ENCODE results near the gene LRRC10B. TPM values are rescaled to one million over a fixed set of nuclear protein-coding genes. Genes with fewer than 3 reads are reported as not detected.
A peak's percentile ranks its signal among the peaks of the same experiment; 100 is the strongest.

LRRC10B gene
- total and polyA plus RNA-seq, 2 of the 8 experiments (the other 6 are each of a cell fraction or from before 2014, with no cell fraction given): 0.47 to 0.71 TPM

- FAIRE-seq (no peak), DNase-seq (ENCODE audit: low read depth in 1 of 2, low spot score in 2 of 2) (no peak)
- peaks cover 13 to 43% (median 40%) of the 10 kb centered on the region in 4 experiments for H3K27me3 ChIP-seq (replicated peaks in 1 of 4; ENCODE audit: control insufficient read depth in 3 of 4, extremely low read depth in 1 of 4, insufficient read depth in 3 of 4, low read length in 3 of 4)
- H2BK15ac ChIP-seq (ENCODE audit: low read length): peak overlapping the region; percentile 72; the same call in 1 of the 2 replicates
- peak overlapping the region in 1 of 4 experiments; percentile 54; a peak in 1 of 8 replicates for H3K4me3 ChIP-seq (ENCODE audit: extremely low read depth in 1 of 4, insufficient read depth in 2 of 4, low read depth in 3 of 4, low read length in 4 of 4)
- H3K36me3 ChIP-seq (ENCODE audit: control insufficient read depth in 2 of 4, insufficient read depth in 4 of 4, low read length in 3 of 4): no peaks in the 10 kb centered on the region
- H3K9ac ChIP-seq (replicated peaks in 1 of 4; ENCODE audit: extremely low read depth in 1 of 4, low read depth in 3 of 4, low read length in 3 of 4): no peak overlapping the region
- ChIA-PET POLR2A (ENCODE audit: partially characterized antibody) (interaction anchor here (0.7 to 5.1 kb wide), 6 partner anchors 10 to 174 kb away, joined by 3 to 24 read pairs (median 6); partner anchors contain the start of genes CPSF7 and SDHAF2), CTCF (ENCODE audit: partially characterized antibody) (interaction anchor here (0.6 to 40.4 kb wide), 10 partner anchors 13 to 234 kb away, joined by 3 to 2106 read pairs (median 3); a partner anchor contains a TSS)
- H3K4ac ChIP-seq (replicated peaks; ENCODE audit: insufficient read length, low read depth, low read length): no peak overlapping the region
- H4K91ac ChIP-seq (replicated peaks; ENCODE audit: insufficient read length, low read length): no peak overlapping the region
- H4K20me1 ChIP-seq (replicated peaks in 1 of 2; ENCODE audit: control insufficient read depth in 1 of 2, insufficient read depth in 2 of 2, low read length in 2 of 2): peaks cover 0 to 1% of the 10 kb centered on the region in 2 experiments
- no peaks in the 10 kb centered on the region for H3K79me1 ChIP-seq (ENCODE audit: low read depth, low read length)
- no peak overlapping the region for H3K27ac ChIP-seq (ENCODE audit: low read depth, low read length)
- H2BK12ac ChIP-seq (ENCODE audit: low read depth, low read length): 0 out of 2 replicates have a peak overlapping the region, but pooled peaks have one; percentile 17
- peaks cover 4 to 48% (median 38%) of the 10 kb centered on the region in 4 experiments for H3K4me1 ChIP-seq (replicated peaks in 1 of 4; ENCODE audit: control insufficient read depth in 3 of 4, insufficient read depth in 4 of 4, low read length in 3 of 4)
- H3K56ac ChIP-seq (replicated peaks; ENCODE audit: insufficient read length, low read depth, low read length): no peak overlapping the region
- WGBS, 2 experiments (ENCODE audit: extremely low coverage in 1 of 2, insufficient coverage in 1 of 2, insufficient read length in 1 of 2, insufficient replicate concordance in 2 of 2, low coverage in 1 of 2, low lambda C conversion rate in 2 of 2, missing lambda C conversion rate in 1 of 2): 86% methylated on average over 14 of the region's 16 CpGs; no CpG with 5 or more reads in 1 of the 2 experiments
- no peaks in the 10 kb centered on the region for H3K79me2 ChIP-seq (ENCODE audit: control insufficient read depth in 1 of 2, insufficient read depth in 2 of 2, low read length in 2 of 2)
- H4K8ac ChIP-seq (ENCODE audit: extremely low read depth, insufficient read depth, low read length): no peak overlapping the region
- H2BK120ac ChIP-seq (replicated peaks; ENCODE audit: low read depth, low read length): no peak overlapping the region
- H2AFZ ChIP-seq (ENCODE audit: low read length): no peak overlapping the region
- no peak overlapping the region for H3K23ac ChIP-seq (ENCODE audit: insufficient read length)
- peaks cover 10% of the 10 kb centered on the region; the same call in 1 of the 2 replicates for H3K23me2 ChIP-seq (ENCODE audit: low read depth, low read length)
- H3K14ac ChIP-seq (ENCODE audit: insufficient read length): no peak overlapping the region
- H3K18ac ChIP-seq (ENCODE audit: extremely low read depth, low read length): no peak overlapping the region
- H2BK5ac ChIP-seq (ENCODE audit: low read depth, low read length): no peak overlapping the region
- peak overlapping the region; percentile 83 to 97; a peak in 2 of 4 replicates for H3K4me2 ChIP-seq (ENCODE audit: insufficient read depth in 1 of 2, low read depth in 2 of 2, low read length in 2 of 2)
- no peak overlapping the region for H2BK20ac ChIP-seq (ENCODE audit: low read length)
- H2AK5ac ChIP-seq (ENCODE audit: low read depth, low read length): no peak overlapping the region
- no peak overlapping the region for H4K5ac ChIP-seq (ENCODE audit: insufficient read length, low read depth, low read length)
- no peaks in the 10 kb centered on the region for H3K9me3 ChIP-seq (ENCODE audit: insufficient read depth in 2 of 2, low read depth in 1 of 2, low read length in 1 of 2)
- TF ChIP-seq ZNF274 (IDR thresholded peaks at IDR 0.05; ENCODE audit: borderline replicate concordance, extremely low read depth, low read length) (no peak), CEBPB (IDR thresholded peaks at IDR 0.05; ENCODE audit: low read depth, low read length) (no peak), NRF1 (IDR thresholded peaks at IDR 0.05; ENCODE audit: low read depth, low read length) (no peak)
These were observed 1.8 kb downstream of the LRRC10B start for GRCh38 chr11:61510166-61510919.
